GM19324 (cell line): ENCODE data around the gene STXBP5.

Experiments
- ATAC-seq: cut with Tn5 transposase; IDR thresholded peaks from one replicate; pipeline ENCODE4 v1.9.1; 2021; ENCODE audit warnings: mild to moderate bottlenecking, moderate library complexity; ENCODE audit not compliant: unreplicated experiment, low FRiP score

The STXBP5 gene

GRCh38 chr6:147207837-147208754, 3.9 kb downstream of the STXBP5 start:
- no peak for ATAC-seq

GRCh38 chr6:147209762-147210449, 5.7 kb downstream of the STXBP5 start:
- ATAC-seq, result no peak

GRCh38 chr6:147211349-147211748, 7.1 kb downstream of the STXBP5 start:
- ATAC-seq, result no peak

- no peak for ATAC-seq
Measured at GRCh38 chr6:147211831-147212230, 7.6 kb downstream of the STXBP5 start.

GRCh38 chr6:147212622-147213021, 8.4 kb downstream of the STXBP5 start:
- ATAC-seq, result no peak

DNA sequence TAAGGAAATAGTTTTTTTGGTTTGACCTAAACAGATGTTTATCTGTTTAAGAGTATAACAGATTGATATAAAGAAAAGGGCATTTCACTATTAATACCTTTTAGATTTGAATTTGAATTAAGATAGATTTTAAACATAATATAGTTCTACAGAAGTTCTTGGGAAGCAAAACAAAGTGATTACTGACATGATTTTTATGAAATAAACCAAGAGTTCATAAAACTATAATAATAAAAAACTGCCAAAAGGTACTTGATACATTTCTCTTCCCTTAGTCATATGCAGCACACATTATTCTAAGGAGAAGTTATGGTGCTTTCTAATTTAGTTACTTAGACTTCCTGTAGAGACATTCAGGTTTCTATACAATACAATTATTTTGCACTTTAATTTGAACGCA, 9.6 kb downstream of the STXBP5 start:
- no peak for ATAC-seq

GRCh38 chr6:147214248-147215227, 10.3 kb downstream of the STXBP5 start:
- ATAC-seq, result no peak

DNA sequence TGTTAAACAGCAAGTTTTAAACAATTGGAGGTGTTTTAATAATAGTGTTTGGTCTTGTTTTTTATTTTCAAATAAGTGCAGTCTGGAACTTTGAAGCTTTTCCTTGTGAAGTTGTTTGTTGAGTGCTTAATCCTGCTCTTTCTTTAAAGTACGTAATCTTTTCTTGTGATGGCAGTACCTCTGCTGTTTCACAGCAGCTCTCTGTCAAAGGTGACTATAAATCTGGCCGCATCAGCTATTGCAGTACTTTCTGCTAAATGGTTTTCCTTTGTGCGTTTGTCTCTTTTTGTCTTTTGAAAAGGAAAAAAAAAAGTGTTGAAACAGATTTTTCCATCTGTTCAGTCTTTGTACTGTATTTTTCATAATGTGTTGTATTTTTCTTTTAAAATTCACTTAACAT, 12.7 kb downstream of the STXBP5 start:
- no peak for ATAC-seq

- ATAC-seq, result no peak
Measured at GRCh38 chr6:147217840-147218404, 13.7 kb downstream of the STXBP5 start.

DNA sequence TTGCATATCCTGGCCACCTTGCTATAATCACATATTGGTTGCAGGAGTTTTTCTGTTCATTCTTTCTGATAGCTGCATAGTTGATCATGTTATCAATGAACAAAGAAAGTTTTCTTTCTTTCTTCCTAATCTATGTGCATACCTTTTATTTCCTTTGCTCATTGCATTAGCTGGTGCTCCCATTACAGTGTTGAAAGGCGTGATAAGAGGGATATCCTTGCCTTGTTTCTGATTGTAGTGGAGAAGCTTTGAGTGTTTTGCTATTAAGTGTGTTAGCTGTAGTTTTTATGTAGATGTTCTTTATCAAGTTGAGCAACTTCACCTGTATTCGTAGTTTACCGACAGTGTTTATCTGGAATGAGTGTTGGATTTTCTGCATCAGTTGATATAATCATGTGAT, 14.6 kb downstream of the STXBP5 start:
- ATAC-seq, result no peak

- no peak for ATAC-seq
Measured at GRCh38 chr6:147219463-147219862, 15.2 kb downstream of the STXBP5 start.

GRCh38 chr6:147220345-147220744, 16.1 kb downstream of the STXBP5 start:
- ATAC-seq, result no peak

- ATAC-seq, result no peak
Measured at GRCh38 chr6:147221739-147222138, 17.5 kb downstream of the STXBP5 start.

DNA sequence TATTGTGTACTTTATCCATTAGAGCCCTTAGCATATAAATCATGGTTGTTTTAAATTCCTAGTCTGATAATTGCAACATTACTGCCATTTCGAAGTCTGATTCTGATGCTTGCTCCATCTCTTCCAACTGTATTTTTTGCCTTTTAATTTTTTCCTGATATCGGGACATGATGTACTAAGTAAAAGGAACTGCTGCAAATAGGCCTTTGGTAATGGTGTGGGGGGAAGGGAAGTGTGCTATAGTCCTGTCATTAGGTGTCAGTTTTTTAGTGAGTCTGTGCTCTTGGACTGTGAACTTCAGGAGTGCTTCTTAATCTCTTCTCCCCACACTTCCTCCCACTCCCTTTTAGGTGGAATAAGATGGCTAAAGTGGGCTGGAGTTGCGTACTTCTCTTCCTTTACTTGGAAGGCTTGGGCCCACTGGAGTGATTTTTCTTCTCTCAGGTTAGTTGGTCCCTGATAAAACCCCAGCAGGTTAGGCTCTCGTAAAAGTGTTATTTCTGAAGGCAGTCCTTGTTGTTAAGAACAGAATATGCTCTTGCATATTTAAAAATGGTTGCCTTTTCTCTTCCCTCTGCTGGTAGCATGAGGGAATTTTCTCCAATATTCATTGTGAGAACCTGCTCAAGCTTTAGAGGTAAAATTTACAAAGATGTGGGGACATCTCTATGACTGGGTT, 18.1 kb downstream of the STXBP5 start:
- ATAC-seq, result no peak

DNA sequence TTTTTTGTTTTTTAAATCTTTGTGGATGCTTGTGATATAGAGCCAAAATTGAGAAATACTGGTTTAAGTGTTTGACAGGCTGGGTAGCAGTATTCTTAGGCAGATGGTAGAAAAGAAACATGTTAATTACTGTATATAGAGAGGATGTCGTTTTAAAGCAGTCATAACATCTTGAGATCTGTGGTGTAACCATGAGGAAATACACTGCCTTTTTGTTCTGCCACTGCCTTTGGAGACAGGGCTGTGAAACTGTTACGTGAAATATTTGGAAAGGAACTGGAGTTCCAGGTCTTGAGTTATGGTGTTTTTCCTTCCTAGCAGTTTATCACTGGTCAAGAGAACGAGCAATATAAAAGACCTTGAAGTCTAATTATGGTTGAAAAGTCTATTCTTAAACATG, 19.5 kb downstream of the STXBP5 start:
- ATAC-seq, result no peak

DNA sequence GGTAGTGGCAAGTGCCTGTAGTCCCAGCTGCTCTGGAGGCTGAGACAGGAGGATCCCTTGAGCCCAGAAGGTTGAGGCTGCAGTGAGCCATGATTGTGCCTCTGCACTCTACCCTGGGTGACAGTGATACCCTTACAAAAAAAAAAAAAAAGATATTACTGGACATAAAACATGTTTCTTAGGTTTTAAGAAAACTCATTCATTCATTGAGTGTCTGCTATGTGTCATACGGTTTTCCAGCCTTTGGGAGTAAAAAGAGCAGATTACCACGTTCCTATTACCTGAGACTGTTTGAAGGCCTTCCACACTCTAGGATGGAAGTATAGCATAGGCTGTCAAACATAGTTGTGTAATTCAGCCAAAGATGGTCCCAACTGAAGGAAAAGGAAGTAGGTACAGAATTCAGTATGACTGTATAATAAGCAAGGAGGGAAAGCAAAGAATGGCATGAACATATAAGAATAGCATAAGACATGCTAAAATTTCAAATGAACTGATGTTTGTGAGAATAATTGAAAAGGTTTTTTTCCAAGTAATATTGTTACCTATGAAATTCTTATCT, 22.0 kb downstream of the STXBP5 start:
- no peak for ATAC-seq

- no peak for ATAC-seq
Measured at GRCh38 chr6:147226877-147227276, 22.7 kb downstream of the STXBP5 start.

DNA sequence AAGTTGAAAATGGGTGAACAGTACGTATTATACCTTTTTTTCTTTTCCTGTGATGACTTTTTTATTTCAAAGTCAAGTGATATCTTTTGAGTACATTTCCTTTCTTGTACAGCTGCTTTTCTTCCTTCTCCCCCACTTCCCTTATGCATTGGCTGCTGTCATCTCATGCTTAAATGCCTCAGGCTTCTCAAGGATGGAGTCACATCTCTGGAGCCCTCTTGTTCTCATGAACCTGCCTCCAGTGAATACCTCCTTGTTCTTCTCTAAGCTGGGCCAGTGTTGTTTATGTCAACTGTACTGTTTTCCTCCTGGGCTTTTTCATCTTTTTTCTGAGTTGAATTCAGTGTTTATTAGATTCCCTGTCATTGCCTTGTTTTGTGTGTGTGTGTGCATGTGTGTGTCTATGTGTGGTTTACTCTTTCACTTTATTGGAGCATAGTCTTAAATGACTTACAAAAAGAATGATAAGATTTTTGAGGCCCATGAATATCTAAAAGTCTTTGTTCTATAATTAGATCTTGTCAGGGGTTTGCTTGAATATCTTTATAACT, 23.6 kb downstream of the STXBP5 start:
- ATAC-seq, result no peak

DNA sequence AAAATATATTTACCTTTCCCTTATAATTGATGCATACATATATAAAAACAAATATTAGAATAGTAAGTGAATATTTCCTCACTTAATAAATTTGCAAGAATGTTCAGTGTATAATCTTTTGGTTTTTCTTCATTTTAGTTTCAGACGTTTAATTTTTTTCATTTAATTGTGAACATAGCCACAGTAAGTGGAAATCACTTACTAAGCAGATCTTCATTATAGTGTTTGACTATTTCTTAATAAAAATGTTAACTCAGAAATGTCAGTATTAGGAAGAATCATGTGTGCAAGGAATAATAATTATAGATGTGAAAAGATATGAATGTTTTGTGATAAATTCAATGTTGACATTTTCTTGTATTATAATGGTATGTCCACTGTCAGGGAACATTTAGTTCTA, 27.4 kb downstream of the STXBP5 start:
- ATAC-seq, result no peak
